SK-N-SH (cell line): Measurements from ENCODE around the gene NDUFB11.

Experiments used
- CHD2 ChIP-seq: fragments of 150-350 bp; IDR thresholded peaks from 2 replicates; pipeline ENCODE4 v1.6.1; 2018; ENCODE audit warnings: low read length; ENCODE audit not compliant: partially characterized antibody
- EP300 ChIP-seq, 2 experiments: IDR thresholded peaks; 2 replicates each; pipeline versions ENCODE4 v1.4.0 to v1.6.1; 2012; ENCODE audit warnings: borderline replicate concordance in 1 of 2, low read depth in 1 of 2, low read length in 1 of 2
- FOXM1 ChIP-seq: IDR thresholded peaks from 2 replicates; pipeline ENCODE4 v1.4.0; 2012; ENCODE audit warnings: low read depth, mild to moderate bottlenecking
- GABPA ChIP-seq: IDR thresholded peaks from 2 replicates; pipeline ENCODE4 v1.4.0; 2012; ENCODE audit warnings: low read depth, mild to moderate bottlenecking
- NRF1 ChIP-seq: IDR thresholded peaks from 2 replicates; pipeline ENCODE4 v1.6.1; 2012; ENCODE audit warnings: low read depth, mild to moderate bottlenecking, low read length
- POLR2AphosphoS5 ChIP-seq: IDR thresholded peaks from 2 replicates; pipeline ENCODE4 v1.6.1; 2012; ENCODE audit warnings: low read depth, low read length
- TAF1 ChIP-seq: IDR thresholded peaks from 2 replicates; pipeline ENCODE4 v1.6.1; 2012; ENCODE audit warnings: low read depth, mild to moderate bottlenecking, low read length, moderate library complexity, borderline replicate concordance
- TCF12 ChIP-seq: IDR thresholded peaks from 2 replicates; pipeline ENCODE4 v1.4.0; 2012
- ZBTB33 ChIP-seq: IDR thresholded peaks from 2 replicates; pipeline ENCODE4 v1.4.0; 2012; ENCODE audit warnings: low read depth, borderline replicate concordance
- TF ChIP-seq, protein P1 (sequence below): fragments of 200-600 bp; sonication (generic); IDR thresholded peaks from 2 replicates; pipeline ENCODE4 v1.6.1; 2017; ENCODE audit warnings: antibody characterized with exemption, mild to moderate bottlenecking, moderate library complexity
- TF ChIP-seq, protein P2 (sequence below): fragments of 150-350 bp; IDR thresholded peaks from 2 replicates; pipeline ENCODE4 v1.6.1; 2017; ENCODE audit warnings: antibody characterized with exemption, low read length, low read depth, borderline replicate concordance
- TF ChIP-seq, protein P3 (sequence below): IDR thresholded peaks from 2 replicates; pipeline ENCODE4 v1.4.0; 2012; ENCODE audit warnings: low read depth, borderline replicate concordance

GRCh38 chrX:47143894-47144625 lies 442 bp downstream of the NDUFB11 start:
- TF ChIP-seq, protein P1, sequence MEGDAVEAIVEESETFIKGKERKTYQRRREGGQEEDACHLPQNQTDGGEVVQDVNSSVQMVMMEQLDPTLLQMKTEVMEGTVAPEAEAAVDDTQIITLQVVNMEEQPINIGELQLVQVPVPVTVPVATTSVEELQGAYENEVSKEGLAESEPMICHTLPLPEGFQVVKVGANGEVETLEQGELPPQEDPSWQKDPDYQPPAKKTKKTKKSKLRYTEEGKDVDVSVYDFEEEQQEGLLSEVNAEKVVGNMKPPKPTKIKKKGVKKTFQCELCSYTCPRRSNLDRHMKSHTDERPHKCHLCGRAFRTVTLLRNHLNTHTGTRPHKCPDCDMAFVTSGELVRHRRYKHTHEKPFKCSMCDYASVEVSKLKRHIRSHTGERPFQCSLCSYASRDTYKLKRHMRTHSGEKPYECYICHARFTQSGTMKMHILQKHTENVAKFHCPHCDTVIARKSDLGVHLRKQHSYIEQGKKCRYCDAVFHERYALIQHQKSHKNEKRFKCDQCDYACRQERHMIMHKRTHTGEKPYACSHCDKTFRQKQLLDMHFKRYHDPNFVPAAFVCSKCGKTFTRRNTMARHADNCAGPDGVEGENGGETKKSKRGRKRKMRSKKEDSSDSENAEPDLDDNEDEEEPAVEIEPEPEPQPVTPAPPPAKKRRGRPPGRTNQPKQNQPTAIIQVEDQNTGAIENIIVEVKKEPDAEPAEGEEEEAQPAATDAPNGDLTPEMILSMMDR = no peak
- TF ChIP-seq EP300 (IDR thresholded peaks at IDR 0.05; ENCODE audit: borderline replicate concordance in 1 of 2, low read depth in 1 of 2, low read length in 1 of 2) (no peak), NRF1 (no peak), TCF12 (no peak), ZBTB33 (no peak), FOXM1 (no peak), GABPA (no peak), TAF1 (no peak), CHD2 (no peak), POLR2AphosphoS5 (no peak)
- TF ChIP-seq, protein P2, sequence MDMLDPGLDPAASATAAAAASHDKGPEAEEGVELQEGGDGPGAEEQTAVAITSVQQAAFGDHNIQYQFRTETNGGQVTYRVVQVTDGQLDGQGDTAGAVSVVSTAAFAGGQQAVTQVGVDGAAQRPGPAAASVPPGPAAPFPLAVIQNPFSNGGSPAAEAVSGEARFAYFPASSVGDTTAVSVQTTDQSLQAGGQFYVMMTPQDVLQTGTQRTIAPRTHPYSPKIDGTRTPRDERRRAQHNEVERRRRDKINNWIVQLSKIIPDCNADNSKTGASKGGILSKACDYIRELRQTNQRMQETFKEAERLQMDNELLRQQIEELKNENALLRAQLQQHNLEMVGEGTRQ = no peak
- TF ChIP-seq, protein P3, sequence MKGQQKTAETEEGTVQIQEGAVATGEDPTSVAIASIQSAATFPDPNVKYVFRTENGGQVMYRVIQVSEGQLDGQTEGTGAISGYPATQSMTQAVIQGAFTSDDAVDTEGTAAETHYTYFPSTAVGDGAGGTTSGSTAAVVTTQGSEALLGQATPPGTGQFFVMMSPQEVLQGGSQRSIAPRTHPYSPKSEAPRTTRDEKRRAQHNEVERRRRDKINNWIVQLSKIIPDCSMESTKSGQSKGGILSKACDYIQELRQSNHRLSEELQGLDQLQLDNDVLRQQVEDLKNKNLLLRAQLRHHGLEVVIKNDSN = no peak
